C4-2B (cell line): Measurements from ENCODE around the gene KRT7.
"Not testable (repeated sequence)": the region's sequence is repeated elsewhere in the genome, so short reads cannot be mapped to it uniquely, and the experiment has no call there.

Experiments used
- CTCF ChIP-seq: fragments of 450-650 bp; conservative IDR thresholded peaks from 2 replicates; pipeline ENCODE4 v1.5.1; 2017; ENCODE audit warnings: mild to moderate bottlenecking
- ZFX ChIP-seq: fragments of 450-650 bp; IDR thresholded peaks from 2 replicates; pipeline ENCODE4 v1.6.1; 2017

GRCh38 chr12:52240247-52240646 is 7.2 kb downstream of the KRT7 start:
- TF ChIP-seq CTCF, ZFX: not testable (repeated sequence)
